ENCODE data around the gene LMO2. TPM values are rescaled to one million over a fixed set of nuclear protein-coding genes. Genes with fewer than 3 reads are reported as not detected.

LMO2 gene
- total and polyA plus RNA-seq, 2 donors (not counting 3 experiments of a cell fraction or from before 2014, with no cell fraction given), result 60.4 to 66.8 TPM

DNA sequence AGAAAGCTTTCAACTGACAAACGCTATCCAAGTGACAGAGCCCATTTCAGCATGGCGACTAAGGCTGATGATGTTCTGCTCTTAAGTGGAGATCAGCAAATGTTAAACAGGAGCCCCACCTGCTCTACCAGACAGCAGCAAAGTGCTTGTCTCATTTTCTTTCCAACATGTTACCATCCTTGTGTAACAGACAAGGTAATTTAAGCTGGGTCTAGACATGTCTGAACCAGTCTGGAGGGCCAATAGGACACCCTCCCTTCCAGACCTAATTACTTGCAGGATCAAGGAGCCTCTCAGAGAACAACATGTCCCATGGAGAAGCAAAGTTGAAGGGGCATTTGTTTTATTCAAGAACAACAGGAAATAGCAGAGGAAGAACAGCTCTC is 3.9 kb upstream of the LMO2 start:
- H3K27me3 ChIP-seq (ENCODE audit: control insufficient read depth in 2 of 2, insufficient read depth in 2 of 2, low read length in 2 of 2), result no peaks in the 10 kb centered on the region
- no peak overlapping the region for H2AFZ ChIP-seq (ENCODE audit: low read depth, low read length)
- no peak for FAIRE-seq
- BruUV-seq (replicated peaks), result no TSS peak
- no peaks in the 10 kb centered on the region for H3K9me1 ChIP-seq (replicated peaks; ENCODE audit: control insufficient read depth, extremely low read depth, insufficient read depth, low read length)
- H3K9me3 ChIP-seq (replicated peaks; ENCODE audit: control insufficient read depth, insufficient read depth, low read length), result no peaks in the 10 kb centered on the region
- ChIA-PET CTCF (no interaction called here), POLR2A (no interaction called here)
- no peak overlapping the region for H3K4me3 ChIP-seq (replicated peaks in 1 of 3; ENCODE audit: insufficient read depth in 1 of 3, low read depth in 1 of 3, low read length in 3 of 3)
- intact Hi-C loops (cut with micrococcal nuclease) (no loop called here), dilution Hi-C loops (cut with MboI; ENCODE audit: extremely low pct_ligation_motif_present, low sequenced_read_pairs) (no loop called here)
- DNase-seq (ENCODE audit: low read depth, low spot score), result no peak
- no peak overlapping the region for H3K9ac ChIP-seq (replicated peaks; ENCODE audit: extremely low read depth, insufficient read depth, low read length)
- no peaks in the 10 kb centered on the region for H4K20me1 ChIP-seq (replicated peaks; ENCODE audit: control insufficient read depth, extremely low read depth, insufficient read depth, low read length)
- no peak overlapping the region for H3K4me2 ChIP-seq (ENCODE audit: insufficient read depth, low read length)
- no peaks in the 10 kb centered on the region for H3K79me2 ChIP-seq (ENCODE audit: control insufficient read depth, insufficient read depth, low read length)
- TF ChIP-seq MYC (IDR thresholded peaks at IDR 0.05; ENCODE audit: low read depth, low read length), result no peak
- no peak for TF ChIP-seq POLR2AphosphoS5 (IDR thresholded peaks at IDR 0.05; ENCODE audit: insufficient read depth, low read depth, low read length)
- TF ChIP-seq FOS (IDR thresholded peaks at IDR 0.05; ENCODE audit: borderline replicate concordance, insufficient read depth, low read length), result no peak
- TF ChIP-seq EZH2 (IDR thresholded peaks at IDR 0.05; ENCODE audit: borderline replicate concordance, low read depth, low read length, severe bottlenecking), result no peak
- TF ChIP-seq GATA2 (IDR thresholded peaks at IDR 0.05; ENCODE audit: insufficient read depth, insufficient read length, low read depth, low read length), result no peak
- TF ChIP-seq JUN (IDR thresholded peaks at IDR 0.05; ENCODE audit: borderline replicate concordance, insufficient read depth, insufficient read length, low read depth), result no peak
- TF ChIP-seq, protein P1, sequence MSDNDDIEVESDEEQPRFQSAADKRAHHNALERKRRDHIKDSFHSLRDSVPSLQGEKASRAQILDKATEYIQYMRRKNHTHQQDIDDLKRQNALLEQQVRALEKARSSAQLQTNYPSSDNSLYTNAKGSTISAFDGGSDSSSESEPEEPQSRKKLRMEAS (IDR thresholded peaks at IDR 0.05; ENCODE audit: insufficient read depth, insufficient read length), result no peak
- no peak for TF ChIP-seq POLR2A (IDR thresholded peaks at IDR 0.05; ENCODE audit: low read depth, low read length)
- TF ChIP-seq, protein P2, sequence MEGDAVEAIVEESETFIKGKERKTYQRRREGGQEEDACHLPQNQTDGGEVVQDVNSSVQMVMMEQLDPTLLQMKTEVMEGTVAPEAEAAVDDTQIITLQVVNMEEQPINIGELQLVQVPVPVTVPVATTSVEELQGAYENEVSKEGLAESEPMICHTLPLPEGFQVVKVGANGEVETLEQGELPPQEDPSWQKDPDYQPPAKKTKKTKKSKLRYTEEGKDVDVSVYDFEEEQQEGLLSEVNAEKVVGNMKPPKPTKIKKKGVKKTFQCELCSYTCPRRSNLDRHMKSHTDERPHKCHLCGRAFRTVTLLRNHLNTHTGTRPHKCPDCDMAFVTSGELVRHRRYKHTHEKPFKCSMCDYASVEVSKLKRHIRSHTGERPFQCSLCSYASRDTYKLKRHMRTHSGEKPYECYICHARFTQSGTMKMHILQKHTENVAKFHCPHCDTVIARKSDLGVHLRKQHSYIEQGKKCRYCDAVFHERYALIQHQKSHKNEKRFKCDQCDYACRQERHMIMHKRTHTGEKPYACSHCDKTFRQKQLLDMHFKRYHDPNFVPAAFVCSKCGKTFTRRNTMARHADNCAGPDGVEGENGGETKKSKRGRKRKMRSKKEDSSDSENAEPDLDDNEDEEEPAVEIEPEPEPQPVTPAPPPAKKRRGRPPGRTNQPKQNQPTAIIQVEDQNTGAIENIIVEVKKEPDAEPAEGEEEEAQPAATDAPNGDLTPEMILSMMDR (IDR thresholded peaks at IDR 0.05; ENCODE audit: extremely low read depth in 1 of 2, insufficient read depth in 1 of 2, low read depth in 1 of 2, low read length in 2 of 2), result no peak
- H3K4me1 ChIP-seq (ENCODE audit: control insufficient read depth, extremely low read depth, insufficient read depth, low read length), result peaks cover 21% of the 10 kb centered on the region
- no peak overlapping the region for H3K27ac ChIP-seq (ENCODE audit: insufficient read depth, low read depth, low read length)
- no peaks in the 10 kb centered on the region for H3K36me3 ChIP-seq (ENCODE audit: control insufficient read depth in 2 of 2, extremely low read depth in 1 of 2, insufficient read depth in 2 of 2, low read length in 2 of 2)

Data from endothelial cell of umbilical vein (primary cell).